ENCODE results near the gene ZDHHC14.
"Not testable (repeated sequence)": the region's sequence is repeated elsewhere in the genome, so short reads cannot be mapped to it uniquely, and the experiment has no call there.

Gene ZDHHC14

GRCh38 chr6:157376241-157376640 lies 4.7 kb upstream of the ZDHHC14 start:
- Histone ChIP-seq H3K27me3 (peaks cover 12 to 57% (median 20%) of the 10 kb centered on the region in 11 experiments; a peak in 20 of 22 replicates), H4K20me1 (peaks cover 0 to 8% (median 0%) of the 10 kb centered on the region in 11 experiments; a peak in 1 of 22 replicates), H3K9me3 (replicated peaks in 1 of 11) (peaks cover 0 to 7% (median 0%) of the 10 kb centered on the region in 11 experiments; a peak in 1 of 22 replicates), H3K4me2 (no peak overlapping the region), H3K9ac (no peak overlapping the region), H3K4me1 (peaks cover 4 to 14% (median 8%) of the 10 kb centered on the region in 10 experiments; a peak in 13 of 20 replicates), H3K27ac (no peak overlapping the region), H3K36me3 (no peaks in the 10 kb centered on the region), H3K4me3 (no peak overlapping the region)
- no peak for TF ChIP-seq Cebpa-rat (IDR thresholded peaks at IDR 0.05)

- H3K9ac ChIP-seq = no peak overlapping the region
- H3K9me3 ChIP-seq (replicated peaks in 1 of 11) = peaks cover 0 to 7% (median 0%) of the 10 kb centered on the region in 11 experiments; a peak in 1 of 22 replicates
- H3K4me3 ChIP-seq = no peak overlapping the region
- H3K27ac ChIP-seq = no peak overlapping the region
- no peaks in the 10 kb centered on the region for H3K36me3 ChIP-seq
- peaks cover 9 to 53% (median 17%) of the 10 kb centered on the region in 11 experiments; a peak in 20 of 22 replicates for H3K27me3 ChIP-seq
- H3K4me2 ChIP-seq = peak overlapping the region in 3 of 11 experiments; percentile 13 to 19 (median 15); a peak in 4 of 22 replicates
- H4K20me1 ChIP-seq = peaks cover 0 to 8% (median 0%) of the 10 kb centered on the region in 11 experiments; a peak in 1 of 22 replicates
- TF ChIP-seq Cebpa-rat (IDR thresholded peaks at IDR 0.05) = no peak
- H3K4me1 ChIP-seq = peaks cover 4 to 14% (median 8%) of the 10 kb centered on the region in 10 experiments; a peak in 13 of 20 replicates
Measured at GRCh38 chr6:157376706-157377230, 4.2 kb upstream of the ZDHHC14 start.

DNA sequence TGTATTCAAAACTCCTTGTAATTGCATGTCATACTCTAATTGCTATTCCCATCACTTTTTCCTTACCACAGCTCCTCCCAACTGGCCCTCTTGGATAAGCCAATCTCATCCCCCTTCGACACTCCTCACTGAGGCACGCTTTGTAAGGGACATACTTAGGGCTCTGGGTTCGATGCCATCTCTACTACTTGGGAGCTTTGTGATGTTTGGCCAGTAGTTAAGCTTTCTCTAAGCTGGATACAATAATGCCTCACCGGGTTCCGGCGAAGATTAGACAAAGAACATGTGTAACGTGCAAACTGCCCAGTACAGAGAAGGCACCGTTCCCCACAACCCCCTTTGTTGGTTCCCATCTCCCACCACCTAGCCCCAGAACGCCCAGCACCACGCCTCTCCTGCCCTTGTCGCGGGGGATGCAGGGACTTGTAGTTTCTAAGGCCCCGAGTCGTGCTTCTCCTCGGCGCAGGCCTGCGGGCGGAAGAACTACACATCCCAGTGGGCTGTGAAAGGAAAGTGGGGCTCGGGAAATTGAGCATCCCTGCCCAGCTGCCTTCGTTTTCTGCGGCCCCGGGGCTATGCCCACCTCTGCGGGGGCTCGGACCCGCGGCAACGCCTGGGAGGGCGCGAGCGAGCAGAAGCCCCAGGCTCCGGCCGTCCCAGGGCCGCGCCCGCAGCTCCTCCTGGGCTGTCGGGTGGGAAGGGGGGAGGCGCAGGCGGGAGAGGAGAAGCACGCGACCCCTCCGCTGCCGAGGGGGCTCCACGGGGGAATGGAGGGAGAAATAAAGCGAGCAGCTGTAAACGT lies 1.1 kb upstream of the ZDHHC14 start:
- H3K27ac ChIP-seq = peak overlapping the region; percentile 73 to 89 (median 84)
- peaks cover 17 to 50% (median 22%) of the 10 kb centered on the region in 11 experiments for H3K27me3 ChIP-seq
- TF ChIP-seq Cebpa-rat (IDR thresholded peaks at IDR 0.05) = no peak
- H3K4me1 ChIP-seq = peaks cover 21 to 29% (median 22%) of the 10 kb centered on the region in 10 experiments
- H3K4me3 ChIP-seq = peak overlapping the region; percentile 76 to 98 (median 90)
- H3K9ac ChIP-seq = peak overlapping the region; percentile 79 to 89 (median 85)
- H4K20me1 ChIP-seq = peaks cover 0 to 34% (median 28%) of the 10 kb centered on the region in 11 experiments; a peak in 20 of 22 replicates
- H3K9me3 ChIP-seq (replicated peaks in 1 of 11) = peaks cover 0 to 7% (median 0%) of the 10 kb centered on the region in 11 experiments; a peak in 1 of 22 replicates
- H3K4me2 ChIP-seq = peak overlapping the region; percentile 81 to 98 (median 95)
- H3K36me3 ChIP-seq = no peaks in the 10 kb centered on the region

- H3K4me3 ChIP-seq = peak overlapping the region; percentile 76 to 98 (median 90)
- peaks cover 21 to 29% (median 22%) of the 10 kb centered on the region in 10 experiments for H3K4me1 ChIP-seq
- H3K9ac ChIP-seq = peak overlapping the region; percentile 79 to 89 (median 85)
- peaks cover 17 to 44% (median 22%) of the 10 kb centered on the region in 11 experiments for H3K27me3 ChIP-seq
- peak overlapping the region; percentile 73 to 89 (median 84) for H3K27ac ChIP-seq
- H3K36me3 ChIP-seq = no peaks in the 10 kb centered on the region
- H3K9me3 ChIP-seq (replicated peaks in 1 of 11) = peaks cover 0 to 7% (median 0%) of the 10 kb centered on the region in 11 experiments; a peak in 1 of 22 replicates
- H3K4me2 ChIP-seq = peak overlapping the region; percentile 66 to 98 (median 95)
- no peak for TF ChIP-seq Cebpa-rat (IDR thresholded peaks at IDR 0.05)
- peaks cover 0 to 39% (median 33%) of the 10 kb centered on the region in 11 experiments; a peak in 20 of 22 replicates for H4K20me1 ChIP-seq
Measured at GRCh38 chr6:157380458-157380778, 572 bp upstream of the ZDHHC14 start.

- TF ChIP-seq Cebpa-rat (IDR thresholded peaks at IDR 0.05) = no peak
- Histone ChIP-seq H3K4me2 (peak overlapping the region; percentile 84 to 99 (median 96)), H3K27ac (peak overlapping the region; percentile 73 to 89 (median 84)), H3K36me3 (no peaks in the 10 kb centered on the region), H3K9me3 (replicated peaks in 1 of 11) (no peaks in the 10 kb centered on the region), H3K9ac (peak overlapping the region; percentile 79 to 89 (median 85)), H3K4me3 (peak overlapping the region; percentile 76 to 98 (median 90)), H4K20me1 (peaks cover 0 to 54% (median 42%) of the 10 kb centered on the region in 11 experiments; a peak in 20 of 22 replicates), H3K27me3 (peaks cover 14 to 31% (median 19%) of the 10 kb centered on the region in 11 experiments; a peak in 21 of 22 replicates), H3K4me1 (peaks cover 19 to 24% (median 22%) of the 10 kb centered on the region in 10 experiments)
Measured at GRCh38 chr6:157381631-157382621, 936 bp downstream of the ZDHHC14 start.

GRCh38 chr6:157382821-157383220 lies 1.8 kb downstream of the ZDHHC14 start:
- Histone ChIP-seq H3K27ac (no peak overlapping the region), H3K4me1 (peaks cover 16 to 24% (median 21%) of the 10 kb centered on the region in 10 experiments), H3K4me3 (peak overlapping the region; percentile 76 to 98 (median 90); a peak in 19 of 20 replicates), H4K20me1 (peaks cover 0 to 57% (median 47%) of the 10 kb centered on the region in 11 experiments; a peak in 20 of 22 replicates), H3K27me3 (peaks cover 9 to 23% (median 18%) of the 10 kb centered on the region in 11 experiments; a peak in 21 of 22 replicates), H3K9ac (peak overlapping the region in 9 of 11 experiments; percentile 82 to 89 (median 85); a peak in 13 of 22 replicates), H3K36me3 (no peaks in the 10 kb centered on the region), H3K4me2 (peak overlapping the region; percentile 84 to 99 (median 96)), H3K9me3 (replicated peaks in 1 of 11) (0 out of 22 replicates have a peak, but pooled peaks cover 0 to 2% (median 0%) of the 10 kb centered on the region in 11 experiments)
- TF ChIP-seq Cebpa-rat (IDR thresholded peaks at IDR 0.05) = no peak

GRCh38 chr6:157383471-157383870 lies 2.5 kb downstream of the ZDHHC14 start:
- H3K27ac ChIP-seq = no peak overlapping the region
- H3K9me3 ChIP-seq (replicated peaks in 1 of 11) = peaks cover 0 to 8% (median 0%) of the 10 kb centered on the region in 11 experiments; a peak in 4 of 22 replicates
- no peaks in the 10 kb centered on the region for H3K36me3 ChIP-seq
- peak overlapping the region in 4 of 10 experiments; percentile 76 to 97 (median 90); a peak in 3 of 20 replicates for H3K4me3 ChIP-seq
- no peak for TF ChIP-seq Cebpa-rat (IDR thresholded peaks at IDR 0.05)
- peaks cover 0 to 57% (median 47%) of the 10 kb centered on the region in 11 experiments; a peak in 20 of 22 replicates for H4K20me1 ChIP-seq
- H3K4me1 ChIP-seq = peaks cover 16 to 24% (median 21%) of the 10 kb centered on the region in 10 experiments
- no peak overlapping the region for H3K9ac ChIP-seq
- peaks cover 9 to 23% (median 18%) of the 10 kb centered on the region in 11 experiments; a peak in 21 of 22 replicates for H3K27me3 ChIP-seq
- peak overlapping the region; percentile 84 to 99 (median 96); a peak in 19 of 22 replicates for H3K4me2 ChIP-seq

- H3K36me3 ChIP-seq, H3K9ac ChIP-seq, H3K27ac ChIP-seq, H3K4me3 ChIP-seq: not testable (repeated sequence)
- H3K4me2 ChIP-seq = peak overlapping the region in 1 of 11 experiments; percentile 97; a peak in 1 of 22 replicates
- peaks cover under 1 to 16% (median 2%) of the 10 kb centered on the region in 11 experiments; a peak in 21 of 22 replicates for H3K9me3 ChIP-seq (replicated peaks in 1 of 11)
- peaks cover 9 to 23% (median 18%) of the 10 kb centered on the region in 11 experiments; a peak in 21 of 22 replicates for H3K27me3 ChIP-seq
- H4K20me1 ChIP-seq = peaks cover 0 to 57% (median 47%) of the 10 kb centered on the region in 11 experiments; a peak in 20 of 22 replicates
- H3K4me1 ChIP-seq = peaks cover 9 to 19% (median 17%) of the 10 kb centered on the region in 10 experiments
Measured at GRCh38 chr6:157384962-157385361, 4.0 kb downstream of the ZDHHC14 start.

Data from BLaER1 treated with 17β-estradiol and CSF1 and Interleukin-3, amounts not matched to agents 10 nM and 100 nM (cell line).